Epithelial cell of esophagus (primary cell): ENCODE data around the gene CA10.

Experiments used
- DNase-seq: peaks from one replicate; pipeline ENCODE4 v3.0.0; 2010; ENCODE audit warnings: low read depth
- H3K4me3 ChIP-seq: 2 replicates; pipeline ENCODE4 v1.5.1; 2011; ENCODE audit warnings: mild to moderate bottlenecking, low read length, control low read depth
- CTCF ChIP-seq: IDR thresholded peaks from 2 replicates; pipeline ENCODE4 v1.5.1; 2011; ENCODE audit warnings: low read depth, mild to moderate bottlenecking, low read length, control low read depth, inconsistent platforms; ENCODE audit not compliant: insufficient read depth; ENCODE audit errors: missing control alignments

Gene CA10

GRCh38 chr17:52024300-52024870 lies 134.1 kb downstream of the CA10 start:
- no peak for TF ChIP-seq CTCF
- DNase-seq, result no peak
- H3K4me3 ChIP-seq, result no peak overlapping the region

- no peak for DNase-seq
- no peak for TF ChIP-seq CTCF
- H3K4me3 ChIP-seq, result no peak overlapping the region
Measured at GRCh38 chr17:52011064-52011463, 147.4 kb downstream of the CA10 start.

- no peak for TF ChIP-seq CTCF
- H3K4me3 ChIP-seq, result no peak overlapping the region
- no peak for DNase-seq
Measured at GRCh38 chr17:51999654-52000053, 158.9 kb downstream of the CA10 start.

GRCh38 chr17:51997723-51998122 lies 160.8 kb downstream of the CA10 start:
- no peak for DNase-seq
- no peak overlapping the region for H3K4me3 ChIP-seq
- no peak for TF ChIP-seq CTCF

GRCh38 chr17:51995797-51996403 lies 162.6 kb downstream of the CA10 start:
- TF ChIP-seq CTCF, result no peak
- H3K4me3 ChIP-seq, result no peak overlapping the region
- peak; percentile 58 for DNase-seq

GRCh38 chr17:51992864-51993416 lies 165.6 kb downstream of the CA10 start:
- H3K4me3 ChIP-seq, result no peak overlapping the region
- no peak for TF ChIP-seq CTCF
- no peak for DNase-seq

- no peak for TF ChIP-seq CTCF
Measured at GRCh38 chr17:51971121-51971520, 187.4 kb downstream of the CA10 start.

More at GRCh38 chr17:51971121-51971520, 187.4 kb downstream of the CA10 start:
- DNase-seq, result no peak
- no peak overlapping the region for H3K4me3 ChIP-seq
